ENCODE measurements around the gene RNF39. TPM values are rescaled to one million over a fixed set of nuclear protein-coding genes. Genes with fewer than 3 reads are reported as not detected.

Gene RNF39
- polyA plus RNA-seq (not detected in 2 replicates), polyA minus RNA-seq (not detected in 2 replicates)

GRCh38 chr6:30075094-30075789, at the start of gene RNF39:
Gene RNF39 (minus strand): TSS chr6:30075769. CDS start chr6:30075585, 184 bp downstream.
- H3K27me3 ChIP-seq (ENCODE audit: insufficient read depth, low read depth, low read length), result peaks cover 89% of the 10 kb centered on the region
- H3K4me2 ChIP-seq (ENCODE audit: low read length), result no peak within 1 kb of the TSS
- H3K36me3 ChIP-seq (ENCODE audit: insufficient read depth, low read length), result no peaks in the 10 kb centered on the region
- TF ChIP-seq EZH2 (IDR thresholded peaks at IDR 0.05; ENCODE audit: borderline replicate concordance, insufficient read depth, low read length, poor library complexity, severe bottlenecking) (peak; percentile 70), RAD21 (conservative IDR thresholded peaks at IDR 0.05) (no peak), MXI1 (conservative IDR thresholded peaks at IDR 0.05; ENCODE audit: poor library complexity, severe bottlenecking) (no peak), REST (IDR thresholded peaks at IDR 0.05; ENCODE audit: borderline replicate concordance) (no peak)
- H3K27ac ChIP-seq (ENCODE audit: low read length), result no peak within 1 kb of the TSS
- H3K79me2 ChIP-seq (replicated peaks; ENCODE audit: insufficient read depth, low read length), result no peaks in the 10 kb centered on the region
- peak within 1 kb of the TSS; percentile 60 for H3K4me3 ChIP-seq (ENCODE audit: low read length)
- no peaks in the 10 kb centered on the region for H3F3A ChIP-seq (ENCODE audit: insufficient read depth, low read length, poor library complexity, severe bottlenecking)
- H3K9me2 ChIP-seq (ENCODE audit: insufficient read depth, low read length), result no peaks in the 10 kb centered on the region
- peak within 1 kb of the TSS; percentile 9 for H3K9ac ChIP-seq (ENCODE audit: low read length)
- H2AFZ ChIP-seq (ENCODE audit: low read depth, low read length), result no peak within 1 kb of the TSS
- H4K20me1 ChIP-seq (ENCODE audit: insufficient read depth), result no peaks in the 10 kb centered on the region
- peaks cover 3% of the 10 kb centered on the region for H3K9me3 ChIP-seq (ENCODE audit: low read length)

- Histone ChIP-seq H3K4me2 (ENCODE audit: low read length) (no peak overlapping the region), H3K9me2 (ENCODE audit: insufficient read depth, low read length) (no peaks in the 10 kb centered on the region)
Measured at GRCh38 chr6:30122515-30122914, 46.9 kb upstream of the RNF39 start.

More at GRCh38 chr6:30122515-30122914, 46.9 kb upstream of the RNF39 start:
- no peaks in the 10 kb centered on the region for H4K20me1 ChIP-seq (ENCODE audit: insufficient read depth)
- no peak overlapping the region for H2AFZ ChIP-seq (ENCODE audit: low read depth, low read length)
- no peaks in the 10 kb centered on the region for H3K9me3 ChIP-seq (ENCODE audit: low read length)
- H3K27ac ChIP-seq (ENCODE audit: low read length), result no peak overlapping the region
- TF ChIP-seq POLR2AphosphoS5 (IDR thresholded peaks at IDR 0.05) (no peak), RAD21 (conservative IDR thresholded peaks at IDR 0.05) (no peak), MXI1 (conservative IDR thresholded peaks at IDR 0.05; ENCODE audit: poor library complexity, severe bottlenecking) (no peak), REST (IDR thresholded peaks at IDR 0.05; ENCODE audit: borderline replicate concordance) (no peak), SMC3 (conservative IDR thresholded peaks at IDR 0.05; ENCODE audit: poor library complexity) (no peak)
- H3F3A ChIP-seq (ENCODE audit: insufficient read depth, low read length, poor library complexity, severe bottlenecking), result no peaks in the 10 kb centered on the region
- no peak overlapping the region for H3K4me3 ChIP-seq (ENCODE audit: low read length)
- H3K36me3 ChIP-seq (ENCODE audit: insufficient read depth, low read length), result no peaks in the 10 kb centered on the region
- H3K79me2 ChIP-seq (replicated peaks; ENCODE audit: insufficient read depth, low read length), result no peaks in the 10 kb centered on the region
- H3K27me3 ChIP-seq (ENCODE audit: insufficient read depth, low read depth, low read length), result peaks cover 40% of the 10 kb centered on the region
- H3K9ac ChIP-seq (ENCODE audit: low read length), result no peak overlapping the region
